ENCODE data around the gene KCNN1.
A peak's percentile ranks its signal among the peaks of the same experiment; 100 is the strongest.

KCNN1 gene

DNA sequence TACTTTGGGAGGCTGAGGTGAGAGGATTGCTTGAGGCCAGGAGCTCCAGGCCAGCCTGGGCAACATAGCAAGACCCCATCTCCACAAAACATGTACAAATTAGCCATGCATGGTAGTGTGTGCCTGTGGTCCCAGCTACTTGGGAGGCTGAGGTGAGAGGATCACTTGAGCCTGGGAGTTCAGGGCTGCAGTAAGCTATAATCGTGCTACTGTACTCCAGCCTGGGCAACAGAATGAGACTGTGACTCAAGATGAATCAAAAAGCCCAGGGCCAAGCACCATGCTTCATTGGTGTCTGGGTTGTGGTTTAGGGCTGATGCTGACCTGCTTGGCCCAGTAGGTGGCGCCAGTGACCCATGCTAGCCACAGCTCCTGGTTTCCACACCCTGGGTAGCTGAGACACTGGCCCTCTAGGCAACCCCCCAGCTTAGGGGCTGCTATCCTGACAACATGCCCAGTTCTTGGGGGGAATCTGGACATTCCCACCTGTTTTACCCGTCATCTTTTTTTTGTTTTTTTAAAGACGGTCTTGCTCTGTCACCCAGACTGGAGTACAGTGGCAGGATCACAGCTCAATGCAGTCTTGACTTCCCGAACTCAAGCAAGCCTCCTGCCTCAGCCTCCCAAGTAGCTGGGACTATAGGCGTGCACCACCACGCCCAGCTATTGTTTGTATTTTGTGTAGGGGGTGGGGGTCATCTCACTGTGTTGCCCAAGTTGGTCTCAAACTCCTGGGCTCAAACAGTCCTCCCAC lies 28.6 kb upstream of the KCNN1 start:
- DNase-seq (ENCODE audit: low read depth in 1 of 2, low spot score in 1 of 2), result peak; percentile 62 to 86
- in situ Hi-C loops (cut with HindIII; ENCODE audit: low pct_unique_long_range_greater_than_20kb, low sequenced_read_pairs), result no loop called here
- no peak for TF ChIP-seq JUND (IDR thresholded peaks at IDR 0.05; ENCODE audit: low read depth)

DNA sequence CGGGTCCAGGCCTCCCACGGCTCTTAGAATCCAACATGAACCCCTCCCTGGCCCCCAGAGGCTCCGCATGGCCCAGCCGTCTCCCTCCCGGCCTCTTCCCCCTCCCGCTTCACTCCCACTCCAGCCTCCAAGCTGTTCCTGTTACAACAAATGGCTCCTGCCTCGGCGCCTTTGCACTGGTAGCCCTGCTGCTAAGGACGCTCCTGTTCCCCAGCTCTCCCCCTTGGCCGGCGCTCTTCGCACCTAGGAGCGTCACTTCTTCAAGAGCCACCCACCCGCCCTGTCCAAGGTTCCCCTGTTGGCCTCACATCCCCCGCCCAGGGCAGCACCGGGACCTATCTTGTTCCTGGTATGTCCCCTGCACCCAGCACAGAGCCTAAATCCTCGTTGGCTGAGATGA lies 24.7 kb upstream of the KCNN1 start:
- in situ Hi-C loops (cut with HindIII; ENCODE audit: low pct_unique_long_range_greater_than_20kb, low sequenced_read_pairs), result no loop called here
- TF ChIP-seq JUND (IDR thresholded peaks at IDR 0.05; ENCODE audit: low read depth), result no peak
- DNase-seq (ENCODE audit: low read depth in 1 of 2, low spot score in 1 of 2), result no peak

DNA sequence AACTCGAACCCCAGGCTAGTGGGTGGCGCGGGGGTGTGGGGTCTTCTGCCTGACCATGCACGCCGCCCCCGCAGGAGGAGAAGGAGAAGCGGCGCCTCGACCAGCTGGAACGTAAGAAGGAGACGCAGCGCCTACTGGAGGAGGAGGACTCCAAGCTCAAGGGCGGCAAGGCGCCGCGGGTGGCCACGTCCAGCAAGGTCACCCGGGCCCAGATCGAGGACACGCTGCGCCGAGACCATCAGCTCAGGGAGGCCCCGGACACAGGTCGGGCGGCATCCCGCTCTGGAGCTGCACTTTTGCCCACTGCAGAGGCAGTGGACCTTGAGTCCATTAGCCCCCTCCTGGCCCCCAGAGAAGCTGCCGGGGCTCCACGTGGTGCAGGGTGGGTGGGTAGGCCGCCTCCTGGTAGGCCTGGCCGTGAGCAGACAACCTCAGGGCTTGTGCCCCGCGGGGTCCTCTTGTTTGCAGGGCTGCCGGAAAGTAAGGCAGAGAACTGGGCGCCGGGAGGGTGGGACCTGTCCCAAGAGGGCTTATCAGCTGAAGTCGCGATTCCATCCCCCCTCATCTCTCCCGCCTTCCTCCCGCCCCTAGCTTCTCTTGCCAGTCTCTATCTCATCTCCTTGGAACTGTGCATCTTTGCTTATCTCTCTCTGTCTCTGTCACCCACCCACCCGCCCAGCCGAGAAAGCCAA lies 24.2 kb upstream of the KCNN1 start:
- TF ChIP-seq JUND (IDR thresholded peaks at IDR 0.05; ENCODE audit: low read depth), result no peak
- in situ Hi-C loops (cut with HindIII; ENCODE audit: low pct_unique_long_range_greater_than_20kb, low sequenced_read_pairs), result no loop called here
- DNase-seq (ENCODE audit: low read depth in 1 of 2, low spot score in 1 of 2), result no peak

DNA sequence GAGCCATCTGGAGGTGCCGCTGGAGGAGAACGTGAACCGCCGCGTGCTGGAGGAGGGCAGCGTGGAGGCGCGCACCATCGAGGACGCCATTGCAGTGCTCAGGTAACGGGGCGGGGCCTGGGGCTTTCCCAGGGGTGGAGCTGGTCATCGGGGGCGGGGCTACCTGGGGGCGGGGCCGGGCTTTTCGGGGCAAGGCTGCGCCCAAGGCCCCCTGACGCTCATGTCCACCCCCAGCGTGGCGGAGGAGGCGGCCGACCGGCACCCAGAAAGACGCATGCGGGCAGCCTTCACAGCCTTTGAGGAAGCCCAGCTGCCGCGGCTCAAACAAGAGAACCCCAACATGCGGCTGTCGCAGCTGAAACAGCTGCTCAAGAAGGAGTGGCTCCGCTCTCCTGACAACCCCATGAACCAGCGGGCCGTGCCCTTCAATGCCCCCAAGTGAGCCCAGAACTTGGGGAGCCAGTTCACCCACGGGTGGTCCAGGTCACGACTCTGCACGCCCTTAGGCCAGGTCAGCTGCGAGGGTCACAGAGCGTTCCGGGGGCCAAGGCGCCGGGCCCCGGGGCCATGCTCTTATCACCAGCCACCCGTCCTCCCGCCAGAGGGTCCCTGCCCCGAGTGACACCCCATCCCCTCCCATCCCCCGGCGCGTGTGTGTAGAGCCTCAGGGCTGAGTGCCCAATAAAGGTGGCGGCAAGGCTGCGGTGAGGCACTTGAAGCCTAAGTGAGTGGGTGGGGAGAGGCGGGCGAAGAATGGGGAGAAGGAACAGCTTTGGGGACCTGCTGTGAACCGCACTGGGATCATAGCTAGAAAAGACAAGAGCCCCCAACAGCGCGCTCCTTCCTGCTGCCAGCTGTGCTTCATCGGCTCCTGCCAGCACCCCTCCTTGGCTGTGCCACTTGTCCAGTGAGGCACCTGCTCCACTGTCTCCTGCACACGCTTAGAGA lies 23.4 kb upstream of the KCNN1 start:
- in situ Hi-C loops (cut with HindIII; ENCODE audit: low pct_unique_long_range_greater_than_20kb, low sequenced_read_pairs), result no loop called here
- no peak for DNase-seq (ENCODE audit: low read depth in 1 of 2, low spot score in 1 of 2)
- no peak for TF ChIP-seq JUND (IDR thresholded peaks at IDR 0.05; ENCODE audit: low read depth)

DNA sequence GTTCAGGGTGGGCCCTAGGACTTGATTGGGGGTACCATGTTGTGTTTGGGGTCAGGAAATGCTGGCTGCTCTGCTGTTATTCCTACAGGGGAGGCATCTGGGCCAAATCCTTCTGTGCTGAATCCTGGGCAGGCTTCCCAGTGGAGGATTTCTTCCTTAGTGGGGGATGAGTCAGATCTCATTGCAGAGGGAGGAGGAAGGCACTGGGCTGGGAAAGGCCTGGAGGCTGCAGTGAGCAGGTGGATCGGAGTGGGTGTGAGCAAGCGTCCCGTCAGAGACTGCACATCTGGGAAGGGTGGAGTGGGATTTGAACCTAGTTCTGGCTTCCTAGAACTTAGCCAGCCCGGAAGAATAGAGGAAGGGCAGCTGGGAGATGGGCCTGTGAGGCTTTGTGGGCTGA lies 22.6 kb upstream of the KCNN1 start:
- TF ChIP-seq JUND (IDR thresholded peaks at IDR 0.05; ENCODE audit: low read depth), result no peak
- in situ Hi-C loops (cut with HindIII; ENCODE audit: low pct_unique_long_range_greater_than_20kb, low sequenced_read_pairs), result no loop called here
- DNase-seq (ENCODE audit: low read depth in 1 of 2, low spot score in 1 of 2), result no peak

DNA sequence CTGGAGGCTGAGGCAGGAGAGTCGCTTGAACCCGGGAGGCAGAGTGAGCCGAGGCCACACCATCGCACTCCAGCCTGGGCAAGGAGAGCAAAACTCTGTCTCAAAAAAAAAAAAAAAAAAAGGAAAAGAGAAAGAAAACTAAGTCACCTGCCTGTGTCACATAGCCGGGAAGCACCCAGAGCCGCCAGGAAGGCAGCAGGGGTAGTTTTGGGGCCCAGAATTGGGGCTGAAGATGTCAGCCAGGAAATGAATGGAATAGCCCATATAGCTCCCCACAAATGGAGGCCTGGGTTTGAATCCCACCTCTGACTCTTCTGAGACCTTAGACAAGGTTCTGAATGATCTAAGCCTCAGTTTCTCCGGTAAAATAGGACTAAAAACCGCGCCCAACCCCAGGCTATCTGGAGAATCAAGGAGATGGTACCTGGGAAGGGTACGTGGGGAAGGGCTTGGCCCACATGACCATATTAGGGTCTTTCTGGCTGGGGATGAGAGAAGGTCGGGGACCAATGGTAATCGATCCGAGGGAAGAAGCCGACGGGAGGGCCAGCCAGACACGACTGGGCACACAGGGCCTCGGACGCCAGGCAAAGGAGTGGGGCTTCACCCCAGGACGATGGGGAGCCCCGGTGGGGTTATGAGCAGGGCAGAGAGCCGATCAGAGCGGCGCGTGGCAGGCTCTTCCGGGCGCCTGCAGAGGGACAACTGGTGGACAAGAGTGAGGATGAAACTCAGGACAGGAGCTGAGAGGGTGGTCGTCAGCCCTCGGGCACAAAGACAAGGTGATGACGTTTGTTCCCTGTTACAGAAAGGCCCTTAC lies 19.7 kb upstream of the KCNN1 start:
- DNase-seq (ENCODE audit: low read depth in 1 of 2, low spot score in 1 of 2), result no peak
- in situ Hi-C loops (cut with HindIII; ENCODE audit: low pct_unique_long_range_greater_than_20kb, low sequenced_read_pairs), result no loop called here
- no peak for TF ChIP-seq JUND (IDR thresholded peaks at IDR 0.05; ENCODE audit: low read depth)

DNA sequence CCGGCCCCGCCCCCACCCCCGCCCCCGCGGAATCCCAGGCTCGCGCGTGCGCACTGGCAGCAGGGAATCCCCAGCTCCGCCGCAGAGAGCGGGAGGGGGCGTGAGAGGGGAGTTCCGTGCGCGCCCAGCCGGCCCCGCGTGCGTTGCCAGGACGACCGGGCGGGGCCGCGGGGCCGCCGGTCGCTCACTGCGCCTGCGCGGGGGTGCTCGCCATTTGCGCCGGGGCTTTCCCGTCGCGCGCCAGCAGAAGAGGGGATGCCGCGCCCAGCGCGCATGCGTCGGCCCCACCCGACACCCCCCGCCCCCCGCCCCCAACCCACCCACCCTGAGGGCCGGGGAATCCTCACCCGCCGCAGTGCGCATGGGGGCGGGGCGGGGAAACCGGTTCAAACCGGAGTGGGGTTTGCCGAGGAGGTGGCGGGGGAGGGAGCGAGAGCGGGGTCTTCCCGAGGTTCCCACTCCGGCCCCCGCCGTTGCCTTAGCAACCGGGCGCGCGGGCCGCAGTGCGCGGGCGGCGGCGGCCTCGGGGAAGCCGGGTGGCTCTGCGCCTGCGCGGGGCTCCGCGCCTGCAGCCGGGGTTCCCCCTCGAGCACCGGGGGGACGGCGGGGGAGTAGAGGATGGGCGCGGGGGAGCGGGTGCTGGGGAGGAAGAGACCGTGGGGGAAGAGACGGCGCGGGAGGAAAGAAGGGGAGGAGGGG lies 18.9 kb upstream of the KCNN1 start:
- peak; percentile 93 to 95 for DNase-seq (ENCODE audit: low read depth in 1 of 2, low spot score in 1 of 2)
- no peak for TF ChIP-seq JUND (IDR thresholded peaks at IDR 0.05; ENCODE audit: low read depth)
- in situ Hi-C loops (cut with HindIII; ENCODE audit: low pct_unique_long_range_greater_than_20kb, low sequenced_read_pairs), result no loop called here

DNA sequence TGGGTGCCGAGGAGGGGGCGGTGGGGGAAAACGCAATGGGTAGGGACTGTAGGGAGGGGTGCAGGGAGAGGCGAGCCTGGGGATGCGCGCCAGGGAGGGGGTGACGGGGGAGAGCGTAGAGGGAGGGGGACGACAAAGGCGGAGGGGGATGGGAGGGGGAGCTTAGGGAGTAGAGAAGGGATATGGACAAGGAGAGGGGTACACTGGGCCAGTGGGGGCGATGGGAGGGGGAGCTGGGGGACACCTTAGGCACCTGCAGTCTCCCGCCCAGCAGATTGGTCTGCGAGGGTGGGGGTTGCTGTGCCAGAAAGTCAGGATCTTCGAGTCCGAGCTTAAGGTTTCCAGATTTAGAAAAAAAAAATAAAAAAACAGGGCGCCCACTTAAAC lies 18.4 kb upstream of the KCNN1 start:
- DNase-seq (ENCODE audit: low read depth in 1 of 2, low spot score in 1 of 2), result no peak
- no peak for TF ChIP-seq JUND (IDR thresholded peaks at IDR 0.05; ENCODE audit: low read depth)
- in situ Hi-C loops (cut with HindIII; ENCODE audit: low pct_unique_long_range_greater_than_20kb, low sequenced_read_pairs), result no loop called here

DNA sequence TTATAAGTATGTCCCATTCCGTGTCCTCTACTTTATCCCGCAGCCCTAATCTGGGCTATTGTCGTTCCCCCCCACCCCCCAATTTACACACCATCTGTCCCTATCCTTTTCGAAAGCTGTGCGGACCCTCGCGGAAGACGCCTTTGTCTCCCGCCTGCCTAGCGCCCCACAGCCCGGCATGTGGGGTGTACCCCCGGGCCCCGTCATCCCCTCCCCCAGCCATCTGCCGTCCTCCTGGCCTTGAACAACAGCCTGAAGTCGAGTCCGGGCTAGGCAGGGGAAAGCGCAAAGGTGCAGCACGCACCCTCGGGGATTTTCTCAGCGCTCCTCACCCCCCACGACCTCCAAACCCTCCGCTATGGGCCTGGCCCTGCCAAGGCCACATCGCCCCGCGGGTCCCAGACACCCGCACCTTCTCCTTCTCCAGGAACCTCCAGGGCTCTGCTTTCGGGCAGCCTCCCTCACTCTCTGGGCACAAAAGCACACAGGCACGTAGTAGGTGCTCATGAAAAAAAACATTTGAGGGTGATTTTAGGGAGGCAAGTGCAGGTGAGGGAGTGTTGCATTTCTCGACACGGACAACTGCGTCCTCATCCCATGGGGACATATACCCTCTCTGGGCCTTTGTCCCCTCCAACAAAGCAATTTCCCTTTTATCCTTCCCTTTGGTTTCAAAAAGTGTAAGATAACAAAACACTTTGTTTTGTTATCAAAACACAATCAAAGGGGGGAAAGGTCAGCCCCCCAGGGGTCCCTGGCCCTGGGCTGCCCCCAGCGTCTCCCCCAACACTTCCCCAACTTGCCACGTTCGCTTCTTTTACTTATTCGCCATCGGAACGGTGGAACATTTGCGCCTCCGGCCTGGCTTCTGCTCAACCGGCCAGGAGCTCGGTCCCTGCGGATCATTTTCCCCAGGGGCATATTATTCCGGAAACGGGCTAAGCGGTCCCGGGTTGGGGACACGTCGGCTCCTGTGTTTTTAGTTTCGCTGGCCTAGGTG lies 17.7 kb upstream of the KCNN1 start:
- in situ Hi-C loops (cut with HindIII; ENCODE audit: low pct_unique_long_range_greater_than_20kb, low sequenced_read_pairs), result no loop called here
- DNase-seq (ENCODE audit: low read depth in 1 of 2, low spot score in 1 of 2), result no peak
- no peak for TF ChIP-seq JUND (IDR thresholded peaks at IDR 0.05; ENCODE audit: low read depth)

DNA sequence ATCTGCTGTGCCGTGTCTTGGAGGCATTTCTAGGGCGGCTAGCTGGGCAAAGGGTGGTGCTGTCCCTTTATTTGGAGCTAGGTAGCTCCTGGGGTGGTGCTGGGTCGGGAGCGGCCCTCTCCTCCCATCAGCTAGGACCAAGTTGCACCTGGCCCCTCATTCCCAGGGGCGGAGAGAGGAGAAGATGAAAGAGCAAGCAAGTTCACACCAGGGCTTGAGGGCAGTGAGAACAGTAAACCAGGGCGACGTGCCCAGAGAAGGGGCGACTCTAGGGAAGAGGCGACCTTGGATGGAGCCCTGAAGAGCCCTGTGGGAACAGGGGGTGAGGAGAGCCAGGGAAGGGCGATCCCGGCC lies 17.0 kb upstream of the KCNN1 start:
- TF ChIP-seq JUND (IDR thresholded peaks at IDR 0.05; ENCODE audit: low read depth), result no peak
- in situ Hi-C loops (cut with HindIII; ENCODE audit: low pct_unique_long_range_greater_than_20kb, low sequenced_read_pairs), result no loop called here
- DNase-seq (ENCODE audit: low read depth in 1 of 2, low spot score in 1 of 2), result no peak
